Panc1 (cell line): ENCODE results near the gene CHST13. TPM values are rescaled to one million over a fixed set of nuclear protein-coding genes. Genes with fewer than 3 reads are reported as not detected.

ENCODE experiments used
- ATAC-seq: fragments of 200-7000 bp; cut with Tn5 transposase; 2 replicates; pipeline ENCODE4 v1.9.1; 2020; ENCODE audit warnings: mild to moderate bottlenecking, moderate library complexity
- BruUV-seq: library from RNA; stranded (reverse); fragments of 400-500 nt; replicated peaks from 2 replicates; lab custom pipeline; 2021; lab: Mats Ljungman, UMichigan
- CTCF ChIA-PET: fragments of 300-600 bp; sonication (Branson Sonifier 250); formaldehyde crosslinking; loops from one replicate; lab custom pipeline; 2022; ENCODE audit warnings: antibody characterized with exemption; lab: Charles Lee
- POLR2A ChIA-PET: fragments of 300-600 bp; sonication (Branson Sonifier 250); formaldehyde crosslinking; loops from one replicate; lab custom pipeline; 2022; ENCODE audit warnings: antibody characterized with exemption; lab: Charles Lee
- DNase-seq: peaks from one replicate; pipeline ENCODE4 v3.0.0-alpha.2; 2010; ENCODE audit warnings: low read depth, low spot score
- H3K27ac ChIP-seq: 2 replicates; pipeline ENCODE4 v1.5.1; 2011; ENCODE audit warnings: mild to moderate bottlenecking, low read length, inconsistent platforms
- H3K27me3 ChIP-seq: fragments of 200-500 bp; sonication (Bioruptor generic); 2 replicates; pipeline ENCODE4 v1.6.0; 2014; ENCODE audit warnings: low read length, inconsistent platforms; ENCODE audit not compliant: control insufficient read depth, insufficient read depth
- H3K36me3 ChIP-seq: fragments of 200-500 bp; sonication (Bioruptor generic); 2 replicates; pipeline ENCODE4 v1.5.1; 2014; ENCODE audit warnings: inconsistent platforms, mild to moderate bottlenecking, low read length, moderate library complexity; ENCODE audit not compliant: control insufficient read depth, insufficient read depth
- H3K4me1 ChIP-seq: 2 replicates; pipeline ENCODE4 v1.5.1; 2011; ENCODE audit warnings: inconsistent platforms, mild to moderate bottlenecking, low read length, moderate library complexity; ENCODE audit not compliant: control insufficient read depth, insufficient read depth
- H3K4me3 ChIP-seq, 2 experiments: 2 replicates each; pipeline ENCODE4 v1.5.1; 2011 to 2012; ENCODE audit warnings: low read depth in 2 of 2, low read length in 2 of 2, mild to moderate bottlenecking in 2 of 2, inconsistent platforms in 1 of 2, moderate library complexity in 1 of 2
- H3K9me3 ChIP-seq: fragments of 200-500 bp; sonication (Bioruptor generic); 2 replicates; pipeline ENCODE4 v1.5.1; 2014; ENCODE audit warnings: low read depth, mild to moderate bottlenecking, inconsistent platforms, low read length, moderate library complexity; ENCODE audit not compliant: control insufficient read depth, insufficient read depth
- POLR2AphosphoS5 ChIP-seq: IDR thresholded peaks from 2 replicates; pipeline ENCODE4 v1.6.1; 2012; ENCODE audit warnings: mild to moderate bottlenecking, low read depth, low read length, moderate library complexity
- SIN3A ChIP-seq: IDR thresholded peaks from 2 replicates; pipeline ENCODE4 v1.6.1; 2012; ENCODE audit warnings: low read depth, mild to moderate bottlenecking, low read length, moderate library complexity, borderline replicate concordance; ENCODE audit not compliant: insufficient read depth
- TCF7L2 ChIP-seq: IDR thresholded peaks from 2 replicates; pipeline ENCODE4 v1.6.1; 2011; ENCODE audit warnings: mild to moderate bottlenecking, low read depth, low read length, inconsistent platforms
- in situ Hi-C: cut with HindIII; loops from 2 replicates; pipeline ENCODE4 v1.10.0; 2016; ENCODE audit warnings: low sequenced_read_pairs, low pct_unique_long_range_greater_than_20kb
- intact Hi-C: fragments of 100-400 bp; cut with micrococcal nuclease; formaldehyde crosslinking; loops from one replicate; pipeline ENCODE4 v1.10.0; 2022; ENCODE audit not compliant: unreplicated experiment
- total RNA-seq: library from RNA; stranded (reverse); gene quantifications from one replicate; pipeline ENCODE4 v1.2.1, GENCODE V29; 2021; ENCODE audit not compliant: unreplicated experiment
- TF ChIP-seq, protein P1 (sequence below), 2 experiments: IDR thresholded peaks; 2 replicates each; pipeline ENCODE4 v1.6.1; 2011 to 2012; ENCODE audit warnings: low read depth in 2 of 2, control low read depth in 1 of 2, low read length in 1 of 2, mild to moderate bottlenecking in 1 of 2, moderate library complexity in 1 of 2; ENCODE audit not compliant: insufficient read depth in 1 of 2
- TF ChIP-seq, protein P2 (sequence below): fragments of 450-650 bp; IDR thresholded peaks from 2 replicates; pipeline ENCODE4 v1.5.1; 2017; ENCODE audit warnings: mild to moderate bottlenecking

CHST13 gene
- total RNA-seq, 1 experiment from 2014 or later, result 0.64 TPM

DNA sequence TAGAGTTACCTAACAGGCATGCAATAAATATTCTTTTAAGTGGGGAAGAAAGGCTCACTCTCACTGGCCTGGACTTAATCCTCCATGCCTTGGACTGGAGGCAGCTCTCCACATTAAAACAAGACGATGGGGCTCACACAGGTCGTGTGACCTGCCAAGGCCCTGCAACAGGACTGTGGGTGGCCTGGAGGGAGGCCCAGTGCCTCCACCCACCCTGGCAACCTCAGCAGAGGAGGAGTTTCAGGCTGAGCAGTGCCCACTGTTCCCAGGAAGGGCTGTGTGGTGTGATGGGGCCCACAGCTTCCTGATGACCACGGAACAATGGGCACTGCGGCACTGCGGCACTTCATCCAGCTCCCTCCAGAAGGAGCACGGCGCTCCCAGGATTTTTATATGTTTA is 11.9 kb upstream of the CHST13 start:
- intact Hi-C loops, result no loop called here
- Histone ChIP-seq H3K36me3 (no peaks in the 10 kb centered on the region), H3K4me1 (no peaks in the 10 kb centered on the region), H3K27me3 (no peaks in the 10 kb centered on the region), H3K4me3 (no peak overlapping the region), H3K27ac (no peak overlapping the region), H3K9me3 (no peaks in the 10 kb centered on the region)
- POLR2A ChIA-PET, result no interaction called here
- no peak for ATAC-seq
- in situ Hi-C loops, result no loop called here
- no TSS peak for BruUV-seq
- no peak for TF ChIP-seq POLR2AphosphoS5
- TF ChIP-seq SIN3A, result no peak
- TF ChIP-seq, protein P1, sequence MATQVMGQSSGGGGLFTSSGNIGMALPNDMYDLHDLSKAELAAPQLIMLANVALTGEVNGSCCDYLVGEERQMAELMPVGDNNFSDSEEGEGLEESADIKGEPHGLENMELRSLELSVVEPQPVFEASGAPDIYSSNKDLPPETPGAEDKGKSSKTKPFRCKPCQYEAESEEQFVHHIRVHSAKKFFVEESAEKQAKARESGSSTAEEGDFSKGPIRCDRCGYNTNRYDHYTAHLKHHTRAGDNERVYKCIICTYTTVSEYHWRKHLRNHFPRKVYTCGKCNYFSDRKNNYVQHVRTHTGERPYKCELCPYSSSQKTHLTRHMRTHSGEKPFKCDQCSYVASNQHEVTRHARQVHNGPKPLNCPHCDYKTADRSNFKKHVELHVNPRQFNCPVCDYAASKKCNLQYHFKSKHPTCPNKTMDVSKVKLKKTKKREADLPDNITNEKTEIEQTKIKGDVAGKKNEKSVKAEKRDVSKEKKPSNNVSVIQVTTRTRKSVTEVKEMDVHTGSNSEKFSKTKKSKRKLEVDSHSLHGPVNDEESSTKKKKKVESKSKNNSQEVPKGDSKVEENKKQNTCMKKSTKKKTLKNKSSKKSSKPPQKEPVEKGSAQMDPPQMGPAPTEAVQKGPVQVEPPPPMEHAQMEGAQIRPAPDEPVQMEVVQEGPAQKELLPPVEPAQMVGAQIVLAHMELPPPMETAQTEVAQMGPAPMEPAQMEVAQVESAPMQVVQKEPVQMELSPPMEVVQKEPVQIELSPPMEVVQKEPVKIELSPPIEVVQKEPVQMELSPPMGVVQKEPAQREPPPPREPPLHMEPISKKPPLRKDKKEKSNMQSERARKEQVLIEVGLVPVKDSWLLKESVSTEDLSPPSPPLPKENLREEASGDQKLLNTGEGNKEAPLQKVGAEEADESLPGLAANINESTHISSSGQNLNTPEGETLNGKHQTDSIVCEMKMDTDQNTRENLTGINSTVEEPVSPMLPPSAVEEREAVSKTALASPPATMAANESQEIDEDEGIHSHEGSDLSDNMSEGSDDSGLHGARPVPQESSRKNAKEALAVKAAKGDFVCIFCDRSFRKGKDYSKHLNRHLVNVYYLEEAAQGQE (IDR thresholded peaks at IDR 0.05; ENCODE audit: insufficient read depth in 1 of 2, low read depth in 2 of 2, low read length in 1 of 2), result no peak
- TF ChIP-seq TCF7L2, result no peak
- TF ChIP-seq, protein P2, sequence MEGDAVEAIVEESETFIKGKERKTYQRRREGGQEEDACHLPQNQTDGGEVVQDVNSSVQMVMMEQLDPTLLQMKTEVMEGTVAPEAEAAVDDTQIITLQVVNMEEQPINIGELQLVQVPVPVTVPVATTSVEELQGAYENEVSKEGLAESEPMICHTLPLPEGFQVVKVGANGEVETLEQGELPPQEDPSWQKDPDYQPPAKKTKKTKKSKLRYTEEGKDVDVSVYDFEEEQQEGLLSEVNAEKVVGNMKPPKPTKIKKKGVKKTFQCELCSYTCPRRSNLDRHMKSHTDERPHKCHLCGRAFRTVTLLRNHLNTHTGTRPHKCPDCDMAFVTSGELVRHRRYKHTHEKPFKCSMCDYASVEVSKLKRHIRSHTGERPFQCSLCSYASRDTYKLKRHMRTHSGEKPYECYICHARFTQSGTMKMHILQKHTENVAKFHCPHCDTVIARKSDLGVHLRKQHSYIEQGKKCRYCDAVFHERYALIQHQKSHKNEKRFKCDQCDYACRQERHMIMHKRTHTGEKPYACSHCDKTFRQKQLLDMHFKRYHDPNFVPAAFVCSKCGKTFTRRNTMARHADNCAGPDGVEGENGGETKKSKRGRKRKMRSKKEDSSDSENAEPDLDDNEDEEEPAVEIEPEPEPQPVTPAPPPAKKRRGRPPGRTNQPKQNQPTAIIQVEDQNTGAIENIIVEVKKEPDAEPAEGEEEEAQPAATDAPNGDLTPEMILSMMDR, result no peak
- DNase-seq, result no peak
- CTCF ChIA-PET, result interaction anchor here (0.6 kb wide), 1 partner anchor 838 kb away, joined by 3 read pairs; no protein-coding TSS in a partner anchor

DNA sequence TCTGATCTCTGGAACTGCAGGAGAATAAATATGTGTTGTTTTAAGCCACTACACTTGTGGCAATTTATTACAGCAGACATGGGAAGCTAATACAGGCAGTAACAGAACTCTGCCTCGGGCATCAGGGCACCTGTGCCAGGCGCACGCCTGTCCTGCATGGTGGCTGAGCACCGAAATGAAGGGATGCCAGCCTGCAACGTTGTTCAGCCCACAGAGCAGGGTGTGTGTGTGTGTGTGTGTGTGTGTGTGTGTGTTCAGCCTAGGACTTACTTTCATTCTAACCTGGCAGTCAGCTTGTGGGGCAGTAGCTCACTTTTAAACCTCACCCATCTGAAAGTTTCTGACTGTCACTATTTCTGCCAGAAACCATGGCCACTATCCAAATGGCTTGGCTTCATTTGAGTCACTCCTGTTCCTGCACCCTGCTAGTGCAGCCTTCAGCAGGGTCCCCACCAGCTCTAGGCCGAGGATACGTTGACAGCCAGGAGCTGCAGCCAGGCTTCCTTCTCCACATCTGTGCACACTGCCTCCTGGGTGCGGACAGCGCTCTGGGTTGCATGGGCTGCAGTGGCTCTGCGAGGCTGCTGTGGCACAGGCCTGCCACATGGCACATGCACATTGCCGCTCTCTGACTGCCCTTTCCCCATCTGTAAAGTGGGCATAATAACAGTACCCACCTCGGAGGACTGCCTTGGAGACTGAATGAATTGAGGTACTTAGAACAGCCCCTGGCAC is 10.9 kb upstream of the CHST13 start:
- ChIA-PET CTCF (interaction anchor here (0.6 kb wide), 1 partner anchor 358 kb away, joined by 3 read pairs; no protein-coding TSS in a partner anchor), POLR2A (interaction anchor here (0.6 kb wide), 1 partner anchor 78 kb away, joined by 4 read pairs; no protein-coding TSS in a partner anchor)
- intact Hi-C loops, result no loop called here
- in situ Hi-C loops, result no loop called here
- Histone ChIP-seq H3K9me3 (no peaks in the 10 kb centered on the region), H3K27ac (no peak overlapping the region), H3K27me3 (no peaks in the 10 kb centered on the region), H3K4me1 (no peaks in the 10 kb centered on the region), H3K36me3 (no peaks in the 10 kb centered on the region), H3K4me3 (no peak overlapping the region)
- TF ChIP-seq, protein P2, result no peak
- TF ChIP-seq, protein P1 (IDR thresholded peaks at IDR 0.05; ENCODE audit: insufficient read depth in 1 of 2, low read depth in 2 of 2, low read length in 1 of 2), result no peak
- no TSS peak for BruUV-seq
- ATAC-seq, result peak; percentile 27; the same call in 1 of the 2 replicates
- DNase-seq, result no peak
